ENCODE measurements around the gene MTHFSD. TPM values are rescaled to one million over a fixed set of nuclear protein-coding genes. Genes with fewer than 3 reads are reported as not detected.

MTHFSD gene
- total RNA-seq, result 10 to 100 TPM; 13.8 to 39.8 (median 22.0) TPM

GRCh38 chr16:86554917-86555703 lies at the start of gene MTHFSD:
TSS of gene MTHFSD (minus strand) at chr16:86555235. CDS start at chr16:86555184, 51 bp downstream.
- H3K27me3 ChIP-seq, result no peaks in the 10 kb centered on the region
- peaks cover 0 to 21% (median 11%) of the 10 kb centered on the region in 4 donors for H3K36me3 ChIP-seq
- TF ChIP-seq EP300 (IDR thresholded peaks at IDR 0.05), result no peak
- peak in 3 of 4 donors; percentile 42 to 81 (median 57) for TF ChIP-seq POLR2A (IDR thresholded peaks at IDR 0.05)
- TF ChIP-seq CTCF (IDR thresholded peaks at IDR 0.05), result peak in 1 of 6 experiments; percentile 6
- TF ChIP-seq POLR2AphosphoS5 (IDR thresholded peaks at IDR 0.05), result peak; percentile 89 to 96
- H3K9me3 ChIP-seq, result no peaks in the 10 kb centered on the region
- DNase-seq, result peak; percentile 89 to 100
- peak within 1 kb of the TSS; percentile 56 to 96 (median 78) for H3K4me3 ChIP-seq
- 5 to 10% methylated on average over 29 to 47 of the region's 70 CpGs for WGBS, 2 donors
- peak within 1 kb of the TSS; percentile 84 to 98 (median 92) for H3K27ac ChIP-seq
- peak; percentile 94 to 98 for ATAC-seq (ENCODE audit: low FRiP score in 2 of 2)
- peaks cover 5 to 21% (median 13%) of the 10 kb centered on the region in 4 donors for H3K4me1 ChIP-seq

- Histone ChIP-seq H3K27ac (no peak overlapping the region), H3K4me3 (peak overlapping the region in 3 of 4 donors; percentile 28 to 41 (median 32)), H3K36me3 (no peaks in the 10 kb centered on the region), H3K27me3 (no peaks in the 10 kb centered on the region), H3K9me3 (no peaks in the 10 kb centered on the region), H3K4me1 (peaks cover 0 to 6% (median 0%) of the 10 kb centered on the region in 4 donors)
- WGBS, 2 donors, result 40 to 49% methylated on average over 16 of the region's 16 CpGs
- ATAC-seq (ENCODE audit: low FRiP score in 2 of 2) (peak in 1 of 2 donors; percentile 57), DNase-seq (no peak)
- TF ChIP-seq CTCF (IDR thresholded peaks at IDR 0.05), result no peak
- TF ChIP-seq POLR2AphosphoS5 (IDR thresholded peaks at IDR 0.05), result no peak
- no peak for TF ChIP-seq EP300 (IDR thresholded peaks at IDR 0.05)
- no peak for TF ChIP-seq POLR2A (IDR thresholded peaks at IDR 0.05)
Observed at GRCh38 chr16:86604436-86605193, 49.6 kb upstream of the MTHFSD start.

GRCh38 chr16:86602521-86602920 lies 47.5 kb upstream of the MTHFSD start:
- Histone ChIP-seq H3K4me1 (peaks cover 0 to 6% (median 0%) of the 10 kb centered on the region in 4 donors), H3K4me3 (no peak overlapping the region), H3K9me3 (no peaks in the 10 kb centered on the region), H3K36me3 (no peaks in the 10 kb centered on the region), H3K27me3 (no peaks in the 10 kb centered on the region), H3K27ac (no peak overlapping the region)
- no peak for TF ChIP-seq CTCF (IDR thresholded peaks at IDR 0.05)
- no peak for TF ChIP-seq POLR2AphosphoS5 (IDR thresholded peaks at IDR 0.05)
- TF ChIP-seq POLR2A (IDR thresholded peaks at IDR 0.05), result no peak
- no peak for ATAC-seq (ENCODE audit: low FRiP score in 2 of 2)
- 78 to 82% methylated on average over 4 of the region's 4 CpGs for WGBS, 2 donors
- DNase-seq, result no peak

GRCh38 chr16:86601356-86601755 lies 46.3 kb upstream of the MTHFSD start:
- no peak for ATAC-seq (ENCODE audit: low FRiP score in 2 of 2)
- 83 to 94% methylated on average over 1 to 2 of the region's 2 CpGs for WGBS, 2 donors
- no peaks in the 10 kb centered on the region for H3K27me3 ChIP-seq

More at GRCh38 chr16:86601356-86601755, 46.3 kb upstream of the MTHFSD start:
- H3K27ac ChIP-seq, result no peak overlapping the region
- H3K9me3 ChIP-seq, result no peaks in the 10 kb centered on the region
- TF ChIP-seq POLR2A (IDR thresholded peaks at IDR 0.05), result no peak
- no peak for TF ChIP-seq POLR2AphosphoS5 (IDR thresholded peaks at IDR 0.05)
- no peak for TF ChIP-seq EP300 (IDR thresholded peaks at IDR 0.05)
- TF ChIP-seq CTCF (IDR thresholded peaks at IDR 0.05), result no peak
- no peaks in the 10 kb centered on the region for H3K36me3 ChIP-seq
- peaks cover 0 to 6% (median 0%) of the 10 kb centered on the region in 4 donors for H3K4me1 ChIP-seq
- no peak overlapping the region for H3K4me3 ChIP-seq
- DNase-seq, result no peak
